K562 (cell line): Measurements from ENCODE around the gene CBX3. TPM values are rescaled to one million over a fixed set of nuclear protein-coding genes. Genes with fewer than 3 reads are reported as not detected.

ENCODE experiments used
- CBX3 ChIP-seq, 2 experiments: IDR thresholded peaks; 1 replicate in 1 of 2; 2 replicates in 1 of 2; pipeline ENCODE4 v1.6.1; 2012; ENCODE audit warnings: inconsistent platforms in 2 of 2, low read length in 2 of 2, borderline replicate concordance in 1 of 2, control low read depth in 1 of 2
- FOSL1 ChIP-seq: fragments of 200-800 bp; sonication (Bioruptor generic); conservative IDR thresholded peaks from 2 replicates; pipeline ENCODE4 v1.6.1; 2016; ENCODE audit warnings: missing genetic modification characterization, missing compliant biosample characterization
- KAT2B ChIP-seq: IDR thresholded peaks from one replicate; pipeline ENCODE4 v1.6.1; 2012; ENCODE audit warnings: low read depth, mild to moderate bottlenecking, control low read depth, inconsistent platforms, low read length, moderate library complexity
- KAT7 ChIP-seq: sonication (generic); formaldehyde crosslinking; IDR thresholded peaks from 2 replicates; pipeline ENCODE4 v1.8.0; 2022; ENCODE audit warnings: missing genetic modification reagents, mild to moderate bottlenecking, borderline replicate concordance
- KLF1 ChIP-seq: fragments of 450-650 bp; IDR thresholded peaks from 2 replicates; pipeline ENCODE4 v1.6.1; 2016; ENCODE audit warnings: missing genetic modification characterization, missing compliant biosample characterization
- L3MBTL2 ChIP-seq: fragments of 450-650 bp; IDR thresholded peaks from 2 replicates; pipeline ENCODE4 v1.6.1; 2016; ENCODE audit warnings: mild to moderate bottlenecking, moderate library complexity
- MBD1 ChIP-seq: fragments of 250-450 bp; sonication (Bioruptor Pico); IDR thresholded peaks from 2 replicates; pipeline ENCODE4 v1.8.0; 2022; ENCODE audit warnings: inconsistent platforms
- MEIS2 ChIP-seq: fragments of 450-650 bp; IDR thresholded peaks from 2 replicates; pipeline ENCODE4 v1.6.1; 2014; ENCODE audit warnings: mild to moderate bottlenecking; ENCODE audit not compliant: partially characterized antibody
- MTA1 ChIP-seq: fragments of 450-650 bp; IDR thresholded peaks from 2 replicates; pipeline ENCODE4 v1.6.1; 2017; ENCODE audit warnings: borderline replicate concordance
- NCOR1 ChIP-seq: fragments of 450-650 bp; IDR thresholded peaks from 2 replicates; pipeline ENCODE4 v1.6.1; 2016; ENCODE audit warnings: mild to moderate bottlenecking, moderate library complexity
- NFATC3 ChIP-seq: fragments of 450-650 bp; IDR thresholded peaks from 2 replicates; pipeline ENCODE4 v1.6.1; 2017; ENCODE audit warnings: mild to moderate bottlenecking
- NFYB ChIP-seq: IDR thresholded peaks from 2 replicates; pipeline ENCODE4 v1.6.1; 2011; ENCODE audit warnings: mild to moderate bottlenecking, moderate library complexity; ENCODE audit not compliant: insufficient read length; ENCODE audit errors: extremely low read depth
- PHB ChIP-seq: fragments of 250-450 bp; sonication (Bioruptor Pico); IDR thresholded peaks from 2 replicates; pipeline ENCODE4 v1.5.0; 2021
- SMARCA5 ChIP-seq: fragments of 450-650 bp; IDR thresholded peaks from 2 replicates; pipeline ENCODE4 v1.6.1; 2016
- ZBTB11 ChIP-seq, 3 experiments: fragments of 200-800 bp in 1 of 3; fragments of 250-450 bp in 1 of 3; fragments of 450-650 bp in 1 of 3; sonication (Bioruptor Pico) in 1 of 3; sonication (Bioruptor generic) in 1 of 3; formaldehyde crosslinking in 1 of 3; IDR thresholded peaks; 2 replicates each; pipeline versions ENCODE4 v1.6.1 to v1.8.0; 2016 to 2022; ENCODE audit warnings: mild to moderate bottlenecking in 2 of 3, missing genetic modification characterization in 2 of 3, missing compliant biosample characterization in 1 of 3, moderate library complexity in 1 of 3
- ZNF133 ChIP-seq: fragments of 250-450 bp; sonication (Bioruptor Pico); IDR thresholded peaks from 2 replicates; pipeline ENCODE4 v1.4.0; 2020; ENCODE audit warnings: mild to moderate bottlenecking
- ZNF212 ChIP-seq: fragments of 450-650 bp; formaldehyde crosslinking; IDR thresholded peaks from 2 replicates; pipeline ENCODE4 v1.4.0; 2020; ENCODE audit warnings: mild to moderate bottlenecking
- ZNF589 ChIP-seq: fragments of 200-800 bp; sonication (Bioruptor generic); IDR thresholded peaks from 2 replicates; pipeline ENCODE4 v1.6.1; 2016; ENCODE audit warnings: low read depth, missing genetic modification characterization, missing compliant biosample characterization
- ZNF592 ChIP-seq: fragments of 450-650 bp; IDR thresholded peaks from 2 replicates; pipeline ENCODE4 v1.6.1; 2017; ENCODE audit warnings: antibody characterized with exemption, mild to moderate bottlenecking
- ZNF764 ChIP-seq: fragments of 250-450 bp; sonication (Bioruptor Pico); IDR thresholded peaks from 2 replicates; pipeline ENCODE4 v1.4.0; 2020; ENCODE audit warnings: low read depth, mild to moderate bottlenecking, moderate library complexity
- polyA plus RNA-seq, 8 experiments: library from polyadenylated mRNA; depleted of rRNA in 4 of 8; stranded (reverse) in 5 of 8; unstranded in 3 of 8; fragments of >200 nt; fragmentation: Nextera tagmentation in 2 of 8; fragmentation: Illumina TruSeq in 1 of 8; extraction: Ambion mirVana in 2 of 8; extraction: Trizol in 1 of 8; gene quantifications; 2 replicates each; pipeline versions ENCODE4 v1.2.1 to v1.2.3, GENCODE V29; 2011 to 2014; ENCODE audit warnings: inconsistent platforms in 1 of 8, missing spikeins in 1 of 8
- total RNA-seq, 7 experiments: library from RNA; depleted of rRNA in 6 of 7; stranded (reverse); fragments of >200 nt in 6 of 7; fragmentation: Illumina TruSeq in 2 of 7; extraction: Trizol in 2 of 7; gene quantifications; 2 replicates each; pipeline versions ENCODE4 v1.2.1 to v1.2.3, GENCODE V29; 2011 to 2021; ENCODE audit warnings: low replicate concordance in 1 of 7

Gene CBX3
- total and polyA plus RNA-seq, 9 of the 15 experiments (the other 6 are each of a cell fraction or from before 2014, with no cell fraction given): 198 to 413 (median 328) TPM

- no peak for TF ChIP-seq KAT7
- TF ChIP-seq ZNF133 (CRISPR knock-in tag): no peak
- no peak for TF ChIP-seq KLF1 (tag)
- TF ChIP-seq SMARCA5: no peak
- no peak for TF ChIP-seq ZNF764 (CRISPR knock-in tag)
- TF ChIP-seq NCOR1: no peak
- no peak for TF ChIP-seq PHB (CRISPR knock-in tag)
- no peak for TF ChIP-seq NFYB
- no peak for TF ChIP-seq MEIS2
- no peak for TF ChIP-seq CBX3 (IDR thresholded peaks at IDR 0.05; ENCODE audit: borderline replicate concordance in 1 of 2, low read length in 2 of 2)
- no peak for TF ChIP-seq ZBTB11 (CRISPR knock-in tag; IDR thresholded peaks at IDR 0.05)
- no peak for TF ChIP-seq ZNF212 (CRISPR knock-in tag)
- TF ChIP-seq KAT2B: no peak
- TF ChIP-seq ZNF592: peak; percentile 55; the same call in 1 of the 2 replicates
- TF ChIP-seq ZNF589 (CRISPR knock-in tag): peak; percentile 53; the same call in 1 of the 2 replicates
- TF ChIP-seq L3MBTL2: no peak
- no peak for TF ChIP-seq FOSL1 (tag)
- TF ChIP-seq NFATC3: no peak
- no peak for TF ChIP-seq MTA1
- no peak for TF ChIP-seq MBD1 (CRISPR knock-in tag)
Measured at GRCh38 chr7:26238032-26238431, 36.5 kb downstream of the CBX3 start (continued).
